BLaER1 treated with 17β-estradiol and CSF1 and Interleukin-3, amounts not matched to agents 10 nM and 100 nM (cell line): ENCODE results near the gene SERPIND1.
A peak's percentile ranks its signal among the peaks of the same experiment; 100 is the strongest.

ENCODE experiments used
- H3K27ac ChIP-seq, 11 experiments: shearing (Covaris generic); formaldehyde crosslinking; 2 replicates each; pipeline ENCODE4 v1.8.1; 2022
- H3K27me3 ChIP-seq, 11 experiments: shearing (Covaris generic); formaldehyde crosslinking; 2 replicates each; pipeline ENCODE4 v1.8.1; 2022
- H3K36me3 ChIP-seq, 11 experiments: shearing (Covaris generic); formaldehyde crosslinking; 2 replicates each; pipeline ENCODE4 v1.8.1; 2022
- H3K4me1 ChIP-seq, 10 experiments: shearing (Covaris generic); formaldehyde crosslinking; 2 replicates each; pipeline ENCODE4 v1.8.1; 2022
- H3K4me2 ChIP-seq, 11 experiments: shearing (Covaris generic); formaldehyde crosslinking; 2 replicates each; pipeline ENCODE4 v1.8.1; 2022
- H3K4me3 ChIP-seq, 10 experiments: shearing (Covaris generic); formaldehyde crosslinking; 2 replicates each; pipeline ENCODE4 v1.8.1; 2022
- H3K9ac ChIP-seq, 11 experiments: shearing (Covaris generic); formaldehyde crosslinking; 2 replicates each; pipeline ENCODE4 v1.8.1; 2022
- H3K9me3 ChIP-seq, 11 experiments: shearing (Covaris generic); formaldehyde crosslinking; replicated peaks in 1 of 11; 2 replicates each; pipeline ENCODE4 v1.8.1; 2022
- H4K20me1 ChIP-seq, 11 experiments: shearing (Covaris generic); formaldehyde crosslinking; 2 replicates each; pipeline ENCODE4 v1.8.1; 2022
- Cebpa-rat ChIP-seq, 11 experiments: shearing (Covaris generic); IDR thresholded peaks; 2 replicates each; pipeline ENCODE4 v1.8.1; 2022

SERPIND1 gene

DNA sequence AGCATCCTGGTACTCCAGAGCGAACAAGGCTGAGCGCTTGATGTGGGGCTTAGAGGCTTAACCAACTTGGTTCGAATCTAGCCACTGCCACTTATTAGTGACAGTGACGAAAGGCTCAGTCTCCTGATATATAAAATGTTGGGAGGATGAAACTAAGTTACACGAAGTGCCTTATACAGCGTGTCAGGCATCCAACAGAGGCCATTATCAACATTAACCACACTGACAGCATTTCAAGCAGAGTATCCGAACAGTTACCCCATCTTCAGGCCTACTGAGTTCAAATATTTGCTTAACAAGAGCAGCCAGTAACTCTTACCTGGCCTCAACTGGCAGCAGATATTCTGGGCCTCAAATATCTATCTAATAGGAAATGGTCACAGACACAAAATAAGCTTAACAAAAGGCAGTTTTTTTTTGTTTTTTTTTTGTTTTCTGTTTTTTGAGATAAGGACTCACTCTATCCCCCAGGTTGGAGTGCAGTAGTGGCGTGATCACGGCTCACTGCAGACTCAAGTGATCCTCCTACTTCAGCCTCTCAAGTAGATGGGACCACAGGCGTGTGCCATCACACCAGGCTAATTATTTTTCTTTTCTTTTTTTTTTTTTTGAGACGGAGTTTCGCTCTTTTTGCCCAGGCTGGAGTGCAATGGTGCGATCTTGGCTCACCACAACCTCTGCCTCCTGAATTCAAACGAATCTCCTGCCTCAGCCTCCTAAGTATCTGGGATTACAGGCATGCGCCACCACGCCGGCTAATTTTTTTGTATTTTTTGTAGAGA, 2.9 kb downstream of the SERPIND1 start:
- TF ChIP-seq Cebpa-rat (IDR thresholded peaks at IDR 0.05): no peak
- H3K27ac ChIP-seq: peak overlapping the region in 5 of 11 experiments; percentile 8 to 75 (median 53); a peak in 7 of 22 replicates
- 0 out of 22 replicates have a peak overlapping the region, but pooled peaks of 1 of the 11 experiments have one; percentile 43 for H3K4me2 ChIP-seq
- peaks cover 12 to 87% (median 41%) of the 10 kb centered on the region in 11 experiments; a peak in 20 of 22 replicates for H3K36me3 ChIP-seq
- H3K9me3 ChIP-seq: no peaks in the 10 kb centered on the region
- peak overlapping the region in 2 of 11 experiments; percentile 33 to 41; a peak in 1 of 22 replicates for H3K9ac ChIP-seq
- no peak overlapping the region for H3K4me3 ChIP-seq
- H4K20me1 ChIP-seq: peaks cover 0 to 13% (median 0%) of the 10 kb centered on the region in 11 experiments; a peak in 4 of 22 replicates
- no peaks in the 10 kb centered on the region for H3K27me3 ChIP-seq
- peaks cover 30 to 68% (median 58%) of the 10 kb centered on the region in 10 experiments for H3K4me1 ChIP-seq

DNA sequence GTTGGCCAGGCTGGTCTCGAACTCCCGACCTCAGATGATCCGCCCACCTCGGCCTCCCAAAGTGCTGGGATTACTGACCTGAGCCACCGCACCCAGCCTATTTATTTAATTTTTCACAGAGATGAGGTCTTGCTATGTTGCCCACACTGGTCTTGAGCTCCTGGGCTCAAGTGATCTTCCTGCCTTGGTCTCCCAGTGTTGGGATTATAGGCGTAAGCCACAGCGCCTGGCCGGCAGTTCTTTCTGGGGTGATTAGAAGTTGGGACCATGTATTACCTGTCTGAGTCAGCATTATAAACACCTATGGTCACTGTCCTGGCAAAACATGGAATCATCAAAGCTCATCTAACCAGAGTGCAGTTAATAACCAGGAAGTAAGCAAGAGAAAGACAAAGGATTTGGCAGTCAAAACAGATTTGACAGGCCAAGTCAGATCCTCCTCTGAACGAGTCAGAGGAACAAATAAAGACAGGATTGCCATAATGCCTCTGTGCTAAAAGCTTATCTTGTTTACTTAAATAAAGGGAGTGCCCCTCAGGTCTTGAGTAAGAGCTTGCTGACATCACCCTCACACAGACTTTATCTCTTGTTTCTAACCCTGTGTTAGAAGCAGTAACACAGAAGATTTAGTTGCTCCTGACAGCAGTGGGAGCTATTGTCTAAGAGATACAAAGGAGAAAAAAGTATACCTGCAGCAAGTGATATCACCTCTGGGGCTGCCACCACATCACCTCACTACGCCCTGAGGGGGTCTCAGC, 3.7 kb downstream of the SERPIND1 start:
- no peaks in the 10 kb centered on the region for H3K27me3 ChIP-seq
- TF ChIP-seq Cebpa-rat (IDR thresholded peaks at IDR 0.05): no peak
- no peak overlapping the region for H3K4me3 ChIP-seq
- H3K4me2 ChIP-seq: peak overlapping the region in 5 of 11 experiments; percentile 15 to 43 (median 18); a peak in 8 of 22 replicates
- H3K27ac ChIP-seq: peak overlapping the region in 8 of 11 experiments; percentile 8 to 75 (median 38); a peak in 11 of 22 replicates
- peaks cover 16 to 85% (median 43%) of the 10 kb centered on the region in 11 experiments; a peak in 20 of 22 replicates for H3K36me3 ChIP-seq
- no peaks in the 10 kb centered on the region for H3K9me3 ChIP-seq
- H3K4me1 ChIP-seq: peaks cover 38 to 76% (median 66%) of the 10 kb centered on the region in 10 experiments
- peaks cover 0 to 15% (median 0%) of the 10 kb centered on the region in 11 experiments; a peak in 5 of 22 replicates for H4K20me1 ChIP-seq
- H3K9ac ChIP-seq: peak overlapping the region in 4 of 11 experiments; percentile 6 to 43 (median 21); a peak in 4 of 22 replicates

DNA sequence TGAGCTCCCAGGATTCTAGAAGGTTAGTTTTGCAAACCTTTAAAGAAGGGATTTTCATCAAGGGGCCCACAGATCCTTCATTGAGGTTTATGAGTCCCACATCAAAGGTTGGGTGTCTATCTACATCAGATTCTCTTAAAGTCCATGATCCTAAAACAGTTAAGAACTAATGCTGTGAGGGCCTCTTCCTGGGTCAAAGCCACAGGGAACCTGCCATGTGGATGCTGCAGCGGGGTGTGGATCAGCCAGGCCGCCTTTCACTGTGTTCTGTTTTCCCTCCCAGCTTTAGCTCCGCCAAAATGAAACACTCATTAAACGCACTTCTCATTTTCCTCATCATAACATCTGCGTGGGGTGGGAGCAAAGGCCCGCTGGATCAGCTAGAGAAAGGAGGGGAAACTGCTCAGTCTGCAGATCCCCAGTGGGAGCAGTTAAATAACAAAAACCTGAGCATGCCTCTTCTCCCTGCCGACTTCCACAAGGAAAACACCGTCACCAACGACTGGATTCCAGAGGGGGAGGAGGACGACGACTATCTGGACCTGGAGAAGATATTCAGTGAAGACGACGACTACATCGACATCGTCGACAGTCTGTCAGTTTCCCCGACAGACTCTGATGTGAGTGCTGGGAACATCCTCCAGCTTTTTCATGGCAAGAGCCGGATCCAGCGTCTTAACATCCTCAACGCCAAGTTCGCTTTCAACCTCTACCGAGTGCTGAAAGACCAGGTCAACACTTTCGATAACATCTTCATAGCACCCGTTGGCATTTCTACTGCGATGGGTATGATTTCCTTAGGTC, 5.3 kb downstream of the SERPIND1 start:
- Histone ChIP-seq H3K36me3 (peaks cover 16 to 75% (median 41%) of the 10 kb centered on the region in 11 experiments; a peak in 20 of 22 replicates), H3K9ac (0 out of 22 replicates have a peak overlapping the region, but pooled peaks of 1 of the 11 experiments have one; percentile 10), H4K20me1 (peaks cover 0 to 30% (median 12%) of the 10 kb centered on the region in 11 experiments; a peak in 17 of 22 replicates), H3K4me1 (peaks cover 54 to 76% (median 68%) of the 10 kb centered on the region in 10 experiments), H3K4me2 (peak overlapping the region in 9 of 11 experiments; percentile 0 to 48 (median 18); a peak in 12 of 22 replicates), H3K4me3 (no peak overlapping the region), H3K27ac (0 out of 22 replicates have a peak overlapping the region, but pooled peaks of 1 of the 11 experiments have one; percentile 75), H3K27me3 (no peaks in the 10 kb centered on the region), H3K9me3 (no peaks in the 10 kb centered on the region)
- TF ChIP-seq Cebpa-rat (IDR thresholded peaks at IDR 0.05): no peak

GRCh38 chr22:20779818-20780158, 5.9 kb downstream of the SERPIND1 start:
- Histone ChIP-seq H3K36me3 (peaks cover 18 to 74% (median 41%) of the 10 kb centered on the region in 11 experiments; a peak in 20 of 22 replicates), H3K4me2 (0 out of 22 replicates have a peak overlapping the region, but pooled peaks of 2 of the 11 experiments have one; percentile 13 to 18), H4K20me1 (peaks cover 0 to 35% (median 14%) of the 10 kb centered on the region in 11 experiments; a peak in 17 of 22 replicates), H3K9ac (no peak overlapping the region), H3K9me3 (no peaks in the 10 kb centered on the region), H3K4me3 (no peak overlapping the region), H3K27ac (no peak overlapping the region), H3K27me3 (no peaks in the 10 kb centered on the region), H3K4me1 (peaks cover 57 to 76% (median 69%) of the 10 kb centered on the region in 10 experiments)
- TF ChIP-seq Cebpa-rat (IDR thresholded peaks at IDR 0.05): no peak

GRCh38 chr22:20781272-20781990, 7.5 kb downstream of the SERPIND1 start:
- Histone ChIP-seq H3K27ac (no peak overlapping the region), H3K27me3 (no peaks in the 10 kb centered on the region), H3K4me2 (peak overlapping the region in 7 of 11 experiments; percentile 12 to 85 (median 71); a peak in 10 of 22 replicates), H3K9ac (no peak overlapping the region), H3K9me3 (no peaks in the 10 kb centered on the region), H3K36me3 (peaks cover 20 to 71% (median 37%) of the 10 kb centered on the region in 11 experiments; a peak in 20 of 22 replicates), H3K4me3 (no peak overlapping the region), H4K20me1 (peaks cover 4 to 46% (median 19%) of the 10 kb centered on the region in 11 experiments; a peak in 18 of 22 replicates), H3K4me1 (peaks cover 55 to 72% (median 60%) of the 10 kb centered on the region in 10 experiments)
- TF ChIP-seq Cebpa-rat (IDR thresholded peaks at IDR 0.05): no peak

- Histone ChIP-seq H3K4me1 (peaks cover 55 to 77% (median 60%) of the 10 kb centered on the region in 10 experiments), H3K4me3 (no peak overlapping the region), H3K9ac (no peak overlapping the region; a peak in 1 of 22 replicates), H3K36me3 (peaks cover 20 to 71% (median 40%) of the 10 kb centered on the region in 11 experiments), H3K4me2 (peak overlapping the region in 10 of 11 experiments; percentile 36 to 89 (median 74); a peak in 18 of 22 replicates), H4K20me1 (peaks cover 7 to 52% (median 22%) of the 10 kb centered on the region in 11 experiments; a peak in 18 of 22 replicates), H3K27ac (no peak overlapping the region), H3K9me3 (no peaks in the 10 kb centered on the region), H3K27me3 (no peaks in the 10 kb centered on the region)
- TF ChIP-seq Cebpa-rat (IDR thresholded peaks at IDR 0.05): no peak
Measured at GRCh38 chr22:20782083-20782482, 8.2 kb downstream of the SERPIND1 start.

DNA sequence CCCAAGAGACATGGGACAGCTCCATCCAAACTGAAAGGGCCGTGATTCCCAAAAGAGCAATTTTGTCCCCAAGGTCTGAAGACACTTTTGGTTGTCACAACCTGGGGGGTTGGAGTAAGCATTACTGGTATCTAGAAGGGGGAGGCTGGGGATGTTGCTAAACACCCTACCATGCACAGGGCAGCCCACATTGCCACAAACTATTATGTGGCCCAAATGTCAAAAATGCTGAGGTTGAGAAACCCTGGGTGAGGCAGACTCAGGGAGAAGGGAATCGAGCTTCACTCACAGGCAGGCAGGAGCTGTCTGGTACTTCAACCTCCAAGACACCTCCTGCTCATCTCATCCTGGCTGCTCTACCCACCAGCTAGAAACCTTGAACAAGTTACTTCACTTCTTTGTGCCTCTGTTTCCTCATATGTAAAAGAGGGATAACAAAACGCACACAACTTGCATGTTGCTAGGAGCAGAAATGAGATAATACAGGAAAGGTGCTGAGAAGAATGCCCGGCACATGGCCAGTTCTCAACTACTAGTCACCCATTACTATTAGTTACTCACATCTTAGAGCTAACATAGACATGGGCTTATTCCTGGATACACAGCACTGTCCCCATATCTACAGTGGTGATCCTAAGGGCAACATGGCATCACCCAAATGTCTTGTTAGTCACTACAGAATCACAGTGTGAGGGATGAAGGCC, 8.8 kb downstream of the SERPIND1 start:
- no peak overlapping the region for H3K4me3 ChIP-seq
- no peaks in the 10 kb centered on the region for H3K9me3 ChIP-seq
- H3K4me2 ChIP-seq: peak overlapping the region; percentile 66 to 89 (median 77)
- peak overlapping the region in 8 of 11 experiments; percentile 0 to 56 (median 26); a peak in 8 of 22 replicates for H3K27ac ChIP-seq
- peak in 1 of 11 experiments; percentile 18; a peak in 1 of 22 replicates for TF ChIP-seq Cebpa-rat (IDR thresholded peaks at IDR 0.05)
- H3K9ac ChIP-seq: peak overlapping the region in 2 of 11 experiments; percentile 9 to 32; a peak in 1 of 22 replicates
- H3K36me3 ChIP-seq: peaks cover 25 to 71% (median 47%) of the 10 kb centered on the region in 11 experiments
- peaks cover 52 to 83% (median 57%) of the 10 kb centered on the region in 10 experiments for H3K4me1 ChIP-seq
- H4K20me1 ChIP-seq: peaks cover 10 to 53% (median 27%) of the 10 kb centered on the region in 11 experiments; a peak in 20 of 22 replicates
- no peaks in the 10 kb centered on the region for H3K27me3 ChIP-seq
